Keratinocyte (primary cell): ENCODE measurements around the gene AGAP1.

Experiments
- EZH2 ChIP-seq: IDR thresholded peaks from one replicate; pipeline ENCODE4 v1.6.1; 2012; ENCODE audit warnings: inconsistent platforms, mild to moderate bottlenecking, low read length, moderate library complexity
- TF ChIP-seq, protein P1 (sequence below), 3 experiments: IDR thresholded peaks in 1 of 3; conservative IDR thresholded peaks in 1 of 3; optimal IDR thresholded peaks in 1 of 3; 2 replicates in 2 of 3; 3 replicates in 1 of 3; pipeline versions ENCODE3 to v1.5.1; 2011; ENCODE audit warnings: low read length in 3 of 3, mild to moderate bottlenecking in 3 of 3, moderate library complexity in 2 of 3, control low read depth in 1 of 3, inconsistent platforms in 1 of 3; ENCODE audit not compliant: insufficient read depth in 2 of 3; ENCODE audit errors: extremely low read depth in 1 of 3

GRCh38 chr2:235607546-235608199 is 113.8 kb downstream of the AGAP1 start:
- TF ChIP-seq, protein P1, sequence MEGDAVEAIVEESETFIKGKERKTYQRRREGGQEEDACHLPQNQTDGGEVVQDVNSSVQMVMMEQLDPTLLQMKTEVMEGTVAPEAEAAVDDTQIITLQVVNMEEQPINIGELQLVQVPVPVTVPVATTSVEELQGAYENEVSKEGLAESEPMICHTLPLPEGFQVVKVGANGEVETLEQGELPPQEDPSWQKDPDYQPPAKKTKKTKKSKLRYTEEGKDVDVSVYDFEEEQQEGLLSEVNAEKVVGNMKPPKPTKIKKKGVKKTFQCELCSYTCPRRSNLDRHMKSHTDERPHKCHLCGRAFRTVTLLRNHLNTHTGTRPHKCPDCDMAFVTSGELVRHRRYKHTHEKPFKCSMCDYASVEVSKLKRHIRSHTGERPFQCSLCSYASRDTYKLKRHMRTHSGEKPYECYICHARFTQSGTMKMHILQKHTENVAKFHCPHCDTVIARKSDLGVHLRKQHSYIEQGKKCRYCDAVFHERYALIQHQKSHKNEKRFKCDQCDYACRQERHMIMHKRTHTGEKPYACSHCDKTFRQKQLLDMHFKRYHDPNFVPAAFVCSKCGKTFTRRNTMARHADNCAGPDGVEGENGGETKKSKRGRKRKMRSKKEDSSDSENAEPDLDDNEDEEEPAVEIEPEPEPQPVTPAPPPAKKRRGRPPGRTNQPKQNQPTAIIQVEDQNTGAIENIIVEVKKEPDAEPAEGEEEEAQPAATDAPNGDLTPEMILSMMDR (optimal IDR thresholded peaks at IDR 0.05 in 1 of 3, IDR thresholded peaks at IDR 0.05 in 1 of 3, conservative IDR thresholded peaks at IDR 0.05 in 1 of 3; ENCODE audit: extremely low read depth in 1 of 3, insufficient read depth in 2 of 3, low read length in 3 of 3) = no peak
- TF ChIP-seq EZH2 = no peak
